ENCODE data around the gene PEX14.

The PEX14 gene

DNA sequence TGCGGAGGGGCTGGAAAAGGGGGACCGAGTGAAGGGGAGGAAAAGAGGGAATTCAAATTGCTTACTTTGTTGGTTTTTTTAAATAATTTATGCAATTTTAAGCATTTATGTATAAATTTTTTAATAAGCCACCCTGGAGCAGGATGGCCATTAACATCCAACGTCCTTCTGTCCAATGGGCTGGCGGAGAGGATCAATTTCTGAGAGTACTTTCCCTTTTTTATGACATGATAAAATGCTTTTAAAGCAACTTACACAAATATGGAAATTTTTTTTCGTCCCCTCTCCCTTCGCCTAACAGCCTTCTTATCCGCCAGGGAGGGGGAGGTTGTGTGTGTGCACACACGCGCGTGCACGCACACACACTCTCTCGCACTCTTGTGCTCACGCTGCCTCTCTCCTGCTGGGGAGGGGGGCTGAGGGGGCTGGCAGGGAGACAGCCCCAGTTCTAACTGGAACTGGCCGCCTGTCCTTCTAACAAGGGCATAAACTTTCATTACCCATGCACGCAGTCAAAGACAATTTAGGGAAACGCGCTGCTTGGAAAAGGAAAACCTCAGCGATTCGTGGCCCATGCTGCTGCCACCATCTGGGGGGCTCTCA is 198.5 kb downstream of the PEX14 start:
- Histone ChIP-seq H2AFZ (no peak overlapping the region), H3K4me3 (ENCODE audit: low read depth, low read length) (no peak overlapping the region), H3K9me3 (ENCODE audit: control insufficient read depth, low read length) (no peaks in the 10 kb centered on the region), H3K4me1 (no peaks in the 10 kb centered on the region), H3K9ac (no peak overlapping the region), H3K27me3 (ENCODE audit: control insufficient read depth, insufficient read depth, low read length) (no peaks in the 10 kb centered on the region), H3K79me2 (no peaks in the 10 kb centered on the region), H3K36me3 (ENCODE audit: control insufficient read depth, insufficient read depth, low read length) (no peaks in the 10 kb centered on the region), H3K4me2 (ENCODE audit: low read length) (no peak overlapping the region), H3K27ac (no peak overlapping the region)
- TF ChIP-seq, protein P1, sequence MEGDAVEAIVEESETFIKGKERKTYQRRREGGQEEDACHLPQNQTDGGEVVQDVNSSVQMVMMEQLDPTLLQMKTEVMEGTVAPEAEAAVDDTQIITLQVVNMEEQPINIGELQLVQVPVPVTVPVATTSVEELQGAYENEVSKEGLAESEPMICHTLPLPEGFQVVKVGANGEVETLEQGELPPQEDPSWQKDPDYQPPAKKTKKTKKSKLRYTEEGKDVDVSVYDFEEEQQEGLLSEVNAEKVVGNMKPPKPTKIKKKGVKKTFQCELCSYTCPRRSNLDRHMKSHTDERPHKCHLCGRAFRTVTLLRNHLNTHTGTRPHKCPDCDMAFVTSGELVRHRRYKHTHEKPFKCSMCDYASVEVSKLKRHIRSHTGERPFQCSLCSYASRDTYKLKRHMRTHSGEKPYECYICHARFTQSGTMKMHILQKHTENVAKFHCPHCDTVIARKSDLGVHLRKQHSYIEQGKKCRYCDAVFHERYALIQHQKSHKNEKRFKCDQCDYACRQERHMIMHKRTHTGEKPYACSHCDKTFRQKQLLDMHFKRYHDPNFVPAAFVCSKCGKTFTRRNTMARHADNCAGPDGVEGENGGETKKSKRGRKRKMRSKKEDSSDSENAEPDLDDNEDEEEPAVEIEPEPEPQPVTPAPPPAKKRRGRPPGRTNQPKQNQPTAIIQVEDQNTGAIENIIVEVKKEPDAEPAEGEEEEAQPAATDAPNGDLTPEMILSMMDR (IDR thresholded peaks at IDR 0.05) = no peak

DNA sequence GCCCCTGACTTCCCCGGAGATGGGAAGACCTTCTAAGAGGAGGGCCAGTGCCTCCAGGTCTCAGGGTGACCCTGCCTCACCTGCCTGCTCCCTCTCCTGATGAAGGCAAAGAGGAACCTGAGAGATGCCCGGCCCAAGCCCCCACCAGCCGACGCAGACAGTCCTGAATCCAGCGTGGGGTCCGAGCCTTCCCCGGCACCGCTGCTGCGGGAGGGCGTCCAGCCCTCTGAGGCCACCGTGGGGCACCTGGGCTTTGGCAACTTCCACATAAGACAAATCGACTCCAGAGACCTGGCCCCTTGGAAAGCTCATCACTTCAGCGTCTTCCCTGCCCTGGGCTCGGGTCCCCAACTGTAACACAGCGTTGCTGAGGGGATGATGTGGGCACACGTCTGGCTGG is 199.5 kb downstream of the PEX14 start:
- TF ChIP-seq, protein P1 (IDR thresholded peaks at IDR 0.05) = no peak
- no peaks in the 10 kb centered on the region for H3K4me1 ChIP-seq
- H3K9ac ChIP-seq = no peak overlapping the region
- no peak overlapping the region for H3K4me2 ChIP-seq (ENCODE audit: low read length)
- no peak overlapping the region for H3K4me3 ChIP-seq (ENCODE audit: low read depth, low read length)
- H3K9me3 ChIP-seq (ENCODE audit: control insufficient read depth, low read length) = no peaks in the 10 kb centered on the region
- no peak overlapping the region for H3K27ac ChIP-seq
- H3K36me3 ChIP-seq (ENCODE audit: control insufficient read depth, insufficient read depth, low read length) = no peaks in the 10 kb centered on the region
- no peaks in the 10 kb centered on the region for H3K27me3 ChIP-seq (ENCODE audit: control insufficient read depth, insufficient read depth, low read length)
- H2AFZ ChIP-seq = no peak overlapping the region
- no peaks in the 10 kb centered on the region for H3K79me2 ChIP-seq

DNA sequence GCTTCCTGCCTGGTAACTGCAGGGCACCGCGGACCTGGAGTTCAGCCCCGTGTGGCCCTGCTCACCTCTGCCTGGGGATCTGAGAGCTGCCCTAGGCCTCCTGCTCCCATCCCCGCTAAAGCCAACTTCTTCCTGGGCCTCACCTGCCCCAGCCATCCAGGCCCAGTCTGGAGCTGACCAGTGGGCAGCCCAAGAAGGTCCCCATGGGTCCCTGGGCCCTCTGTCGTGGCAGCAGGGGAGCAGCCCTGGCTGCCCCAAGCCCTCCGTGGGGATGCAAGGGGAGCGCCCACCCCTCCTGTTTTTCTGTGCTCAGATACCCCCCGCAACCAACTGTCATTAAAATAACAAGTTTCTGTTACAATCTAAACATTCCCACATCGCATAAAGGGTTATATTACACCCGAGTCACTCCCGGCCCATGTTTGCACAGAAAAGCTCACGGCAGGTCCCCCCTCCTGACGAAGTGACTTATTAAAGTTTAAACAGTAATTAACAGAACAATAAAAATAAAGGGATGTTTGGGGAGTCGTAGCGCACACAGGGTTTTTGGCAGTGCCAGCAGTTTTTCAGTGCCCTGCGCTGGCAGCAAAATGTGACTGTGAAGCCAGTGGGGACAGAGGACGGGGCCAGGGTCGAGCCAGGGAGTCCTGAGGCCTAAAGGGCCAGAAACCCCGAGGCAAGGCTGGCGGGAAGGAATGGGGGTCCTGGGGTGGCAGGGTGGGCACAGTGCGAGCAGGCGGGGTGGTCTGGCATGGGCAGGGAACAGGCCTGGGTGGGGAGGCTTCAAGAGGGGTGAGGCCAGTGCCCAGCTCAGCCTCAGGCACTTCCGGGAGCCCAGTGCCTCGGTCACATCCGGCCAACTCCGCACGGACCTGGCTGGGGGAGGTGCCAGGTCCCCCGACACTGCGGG is 200.2 kb downstream of the PEX14 start:
- H3K4me1 ChIP-seq = no peaks in the 10 kb centered on the region
- H3K27ac ChIP-seq = no peak overlapping the region
- H3K79me2 ChIP-seq = no peaks in the 10 kb centered on the region
- no peak overlapping the region for H3K4me3 ChIP-seq (ENCODE audit: low read depth, low read length)
- H3K9ac ChIP-seq = no peak overlapping the region
- no peaks in the 10 kb centered on the region for H3K9me3 ChIP-seq (ENCODE audit: control insufficient read depth, low read length)
- no peaks in the 10 kb centered on the region for H3K36me3 ChIP-seq (ENCODE audit: control insufficient read depth, insufficient read depth, low read length)
- TF ChIP-seq, protein P1 (IDR thresholded peaks at IDR 0.05) = no peak
- no peaks in the 10 kb centered on the region for H3K27me3 ChIP-seq (ENCODE audit: control insufficient read depth, insufficient read depth, low read length)
- H2AFZ ChIP-seq = no peak overlapping the region
- H3K4me2 ChIP-seq (ENCODE audit: low read length) = no peak overlapping the region

GRCh38 chr1:10675813-10676212 is 201.1 kb downstream of the PEX14 start:
- no peak overlapping the region for H3K9ac ChIP-seq
- no peaks in the 10 kb centered on the region for H3K79me2 ChIP-seq
- H3K36me3 ChIP-seq (ENCODE audit: control insufficient read depth, insufficient read depth, low read length) = no peaks in the 10 kb centered on the region
- no peaks in the 10 kb centered on the region for H3K27me3 ChIP-seq (ENCODE audit: control insufficient read depth, insufficient read depth, low read length)
- no peaks in the 10 kb centered on the region for H3K4me1 ChIP-seq
- no peak overlapping the region for H3K4me3 ChIP-seq (ENCODE audit: low read depth, low read length)
- TF ChIP-seq, protein P1 (IDR thresholded peaks at IDR 0.05) = no peak
- H3K9me3 ChIP-seq (ENCODE audit: control insufficient read depth, low read length) = no peaks in the 10 kb centered on the region
- H3K4me2 ChIP-seq (ENCODE audit: low read length) = no peak overlapping the region
- no peak overlapping the region for H3K27ac ChIP-seq
- no peak overlapping the region for H2AFZ ChIP-seq
